Stimulated activated CD4-positive, alpha-beta T cell treated with anti-CD3 and anti-CD28 coated beads, Interleukin-4, amount 100 ng/mL, for 4 hours (primary cell): ENCODE results near the gene ATP6V1G2.
"Not testable (repeated sequence)": the region's sequence is repeated elsewhere in the genome, so short reads cannot be mapped to it uniquely, and the experiment has no call there.

Experiments
- DNase-seq, 2 experiments: peaks; one replicate each; pipeline ENCODE4 v3.0.0-alpha.2; 2020

Gene ATP6V1G2

DNA sequence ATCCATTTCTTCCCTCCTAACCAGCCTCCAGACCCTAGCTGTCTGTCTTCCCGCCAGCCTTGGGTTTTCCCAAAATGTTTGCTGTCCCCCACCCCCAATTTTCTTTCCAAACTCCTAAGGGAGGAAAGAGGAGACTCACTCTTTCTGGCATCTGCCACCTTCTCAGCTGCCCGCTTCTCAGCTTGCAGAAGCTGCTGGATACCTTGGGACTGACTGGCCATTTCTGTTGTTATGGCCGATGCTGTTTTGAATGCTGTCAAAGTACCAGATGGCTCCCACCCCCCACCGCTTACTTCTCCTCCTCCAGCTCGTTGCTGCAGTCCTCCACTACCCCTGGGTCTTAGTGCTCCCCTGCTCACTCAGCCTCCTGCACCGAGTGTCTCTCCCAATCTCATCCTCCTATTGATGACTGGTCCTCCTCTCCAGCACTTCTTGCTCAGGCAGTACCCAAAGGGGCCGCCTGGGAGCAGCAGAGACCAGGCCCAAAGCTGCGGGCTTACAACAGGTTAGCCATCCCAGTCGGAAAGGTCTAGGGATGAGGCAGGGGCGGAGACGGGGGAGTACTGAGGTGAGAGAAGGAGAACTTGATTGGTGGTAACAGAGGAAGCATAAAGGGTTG, at the start of gene ATP6V1G2:
Gene ATP6V1G2, minus strand, starts transcription at position 270 of the 619 bp plus-strand sequence. Its CDS starts 49 bp downstream, at position 221.
- DNase-seq = peak; percentile 83 to 84

DNA sequence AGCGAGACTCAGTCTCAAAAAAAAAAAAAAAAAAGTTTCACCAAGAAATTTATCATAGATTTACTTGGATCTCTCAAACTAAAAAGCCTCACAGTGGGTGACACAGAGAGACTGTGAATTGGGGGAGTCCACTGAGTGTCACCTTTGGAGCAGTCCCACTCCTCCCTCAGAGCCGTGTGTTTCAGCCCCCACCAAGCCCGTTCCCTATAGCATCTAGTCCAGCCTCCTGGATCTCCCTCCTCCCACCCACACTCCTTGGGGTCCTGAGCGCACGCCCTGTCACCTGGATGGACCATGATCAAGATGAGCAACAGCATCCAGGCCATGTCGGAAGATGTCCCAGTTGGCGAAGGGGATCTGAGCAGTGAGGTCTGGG, 46.0 kb upstream of the ATP6V1G2 start:
- no peak for DNase-seq

- DNase-seq = not testable (repeated sequence)
These were observed 44.3 kb upstream of the ATP6V1G2 start for GRCh38 chr6:31590691-31591090.

DNA sequence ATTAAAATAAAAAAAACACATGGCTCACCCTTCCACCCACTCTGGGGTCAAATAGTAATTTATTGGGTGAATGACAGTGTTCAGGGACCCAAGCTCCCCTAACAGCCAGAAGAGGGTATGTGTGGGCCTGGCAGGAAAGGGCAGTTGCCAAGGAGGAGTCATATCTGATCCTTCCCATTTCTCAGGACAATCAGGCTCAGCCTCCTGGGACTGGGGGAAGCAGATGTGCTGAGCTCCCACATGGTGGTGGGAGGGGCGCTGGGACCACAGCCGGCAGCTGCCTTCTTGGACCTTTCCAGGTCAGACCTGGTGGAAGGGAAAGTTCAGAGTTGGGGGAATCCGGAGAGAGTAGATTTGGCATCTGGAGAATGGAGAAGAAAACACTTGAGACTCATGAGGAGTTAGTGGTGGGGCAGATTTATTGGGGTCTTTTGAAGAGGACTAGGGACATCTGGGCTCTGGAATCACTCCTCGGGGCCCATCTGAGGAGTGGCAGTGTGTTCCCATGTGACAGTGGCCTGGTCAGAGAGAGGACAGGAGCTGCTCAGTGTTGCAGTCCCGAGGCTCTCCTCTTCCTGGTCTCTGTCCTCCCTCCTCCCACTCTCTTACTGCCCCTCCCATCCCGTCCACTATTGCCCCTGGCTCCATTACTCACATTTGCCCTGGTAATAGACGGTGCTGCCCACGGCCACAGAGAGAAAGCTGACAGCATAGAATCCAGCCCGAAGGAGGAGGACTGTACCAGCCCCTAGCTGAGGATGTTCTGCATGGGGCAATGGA, 42.7 kb upstream of the ATP6V1G2 start:
- no peak for DNase-seq

DNA sequence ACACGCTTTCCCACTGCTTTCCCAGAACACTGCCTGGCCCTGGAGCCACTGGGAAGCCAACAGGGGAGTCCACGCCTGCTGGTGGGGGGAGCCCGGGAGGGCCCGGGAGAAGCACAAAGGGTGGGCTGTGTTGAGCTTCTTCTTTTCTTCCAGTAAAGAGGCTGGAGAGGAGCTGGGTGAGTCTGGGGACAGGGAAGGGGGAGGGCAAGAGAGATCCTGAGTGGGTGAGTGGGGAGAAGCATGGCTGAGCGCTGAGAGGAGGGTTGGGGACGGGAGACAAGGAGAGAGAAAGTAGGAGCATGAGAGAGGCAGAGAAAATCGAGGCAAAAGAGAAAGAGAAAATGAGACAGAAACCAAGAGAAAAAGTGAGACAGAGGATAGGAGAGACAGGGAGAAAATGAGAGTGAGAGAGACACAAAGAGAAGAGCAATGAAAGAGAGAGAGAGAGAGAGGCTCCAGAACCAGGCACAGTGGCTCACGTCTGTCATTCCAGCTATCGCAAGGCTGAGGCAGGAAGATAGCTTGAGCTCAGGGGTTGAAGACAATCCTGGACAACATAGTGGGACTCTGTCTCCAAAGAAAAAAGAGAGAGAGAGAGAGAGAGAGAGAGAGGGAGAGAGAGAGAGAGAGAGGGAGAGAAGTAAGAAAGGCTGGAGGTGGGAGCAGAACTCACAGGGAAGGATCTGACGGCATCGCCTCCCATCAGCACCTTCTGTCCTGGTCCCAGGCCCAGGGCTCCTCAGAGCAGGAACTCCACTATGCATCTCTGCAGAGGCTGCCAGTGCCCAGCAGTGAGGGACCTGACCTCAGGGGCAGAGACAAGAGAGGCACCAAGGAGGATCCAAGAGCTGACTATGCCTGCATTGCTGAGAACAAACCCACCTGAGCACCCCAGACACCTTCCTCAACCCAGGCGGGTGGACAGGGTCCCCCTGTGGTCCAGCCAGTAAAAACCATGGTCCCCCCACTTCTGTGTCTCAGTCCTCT, 41.7 kb upstream of the ATP6V1G2 start:
- DNase-seq = no peak

- DNase-seq = no peak
These were observed 40.3 kb upstream of the ATP6V1G2 start for GRCh38 chr6:31586599-31587281.

GRCh38 chr6:31586008-31586407, 39.6 kb upstream of the ATP6V1G2 start, which contains the start of gene LST1:
Gene LST1, plus strand, starts transcription at chr6:31586277. Its CDS starts 1,023 bp downstream, at chr6:31587300.
- no peak for DNase-seq

DNA sequence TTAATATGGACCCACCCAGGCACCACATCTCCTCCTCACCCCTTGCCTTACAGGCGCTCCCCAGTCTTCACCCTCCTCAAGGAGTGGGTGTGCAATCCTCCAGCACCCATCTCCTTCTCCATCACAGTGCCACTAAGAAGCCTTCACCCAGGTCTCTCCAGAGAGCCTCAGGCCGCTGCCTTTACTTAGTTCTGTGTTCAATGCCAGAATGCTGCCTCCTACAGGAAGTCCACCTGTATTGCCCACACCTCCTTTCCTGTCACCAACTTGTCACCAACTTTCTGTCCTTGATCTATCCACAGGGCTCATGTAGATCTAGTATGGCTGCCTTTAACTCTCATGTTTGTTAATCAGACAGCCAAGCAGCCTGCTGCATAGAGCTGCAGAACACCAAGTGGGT, 39.1 kb upstream of the ATP6V1G2 start:
- DNase-seq = peak in 1 of 2 experiments; percentile 40

DNA sequence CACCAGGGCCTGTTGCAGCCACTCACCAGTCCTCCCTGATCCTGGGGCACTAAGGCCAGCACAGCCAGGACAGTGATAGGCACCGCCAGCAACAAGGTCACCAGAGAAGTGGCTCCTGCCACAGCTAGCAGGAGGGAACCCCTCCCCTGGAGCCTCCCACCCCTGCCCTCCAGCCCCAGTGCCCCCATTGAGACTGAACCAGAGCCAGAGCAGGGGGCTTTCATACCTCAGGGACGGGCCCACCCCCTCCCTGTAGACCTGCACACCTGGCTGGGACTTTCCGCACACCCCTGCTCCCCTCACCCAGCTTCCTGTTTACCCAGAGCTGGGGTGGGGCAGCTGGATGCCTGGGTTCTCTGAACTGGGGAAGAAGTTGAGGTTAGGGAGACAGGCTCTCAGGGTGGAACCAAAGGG, 35.8 kb upstream of the ATP6V1G2 start, which contains the start of gene LTB:
Gene LTB, minus strand, starts transcription at position 195 of the 414 bp plus-strand sequence. Its CDS starts 7 bp downstream, at position 188.
- DNase-seq = peak; percentile 53 to 72

DNA sequence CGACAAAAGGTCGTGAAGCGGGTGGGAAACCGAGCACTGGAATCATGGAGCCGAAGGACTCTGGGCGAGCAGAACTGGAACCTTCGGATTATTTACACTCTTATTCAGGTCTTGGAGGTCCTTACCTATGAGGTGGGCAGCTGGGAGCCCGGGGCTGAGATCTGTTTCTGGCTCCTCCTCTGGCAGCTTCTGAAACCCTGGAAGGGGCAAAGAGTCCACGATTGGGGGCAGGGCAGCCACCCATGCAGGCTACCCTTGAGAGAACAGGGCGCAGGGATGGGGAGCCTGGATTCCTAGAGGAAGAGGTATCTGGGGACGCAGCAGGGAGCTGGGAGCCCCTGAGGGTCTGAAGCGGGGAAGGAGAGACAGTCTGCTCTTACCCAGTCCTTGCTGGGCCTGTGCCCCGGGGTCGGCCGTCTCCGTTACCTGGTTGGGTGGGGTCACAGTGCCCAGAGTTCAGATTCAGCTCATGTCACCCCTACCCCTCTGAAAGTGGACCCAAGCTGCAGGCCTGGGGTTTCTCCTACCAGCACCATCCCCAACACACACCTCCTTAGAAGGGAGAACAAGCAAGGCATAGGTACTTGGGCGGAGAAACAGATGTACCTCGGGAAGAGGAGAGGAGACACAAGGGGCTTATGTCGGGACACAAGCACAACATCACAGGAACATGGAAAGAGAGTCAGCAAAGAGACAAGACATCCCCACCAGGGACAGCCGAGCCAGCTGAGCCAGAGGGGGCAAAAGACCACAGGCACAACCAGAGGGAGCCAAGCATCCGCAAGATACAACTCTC, 35.2 kb upstream of the ATP6V1G2 start:
- DNase-seq = no peak

DNA sequence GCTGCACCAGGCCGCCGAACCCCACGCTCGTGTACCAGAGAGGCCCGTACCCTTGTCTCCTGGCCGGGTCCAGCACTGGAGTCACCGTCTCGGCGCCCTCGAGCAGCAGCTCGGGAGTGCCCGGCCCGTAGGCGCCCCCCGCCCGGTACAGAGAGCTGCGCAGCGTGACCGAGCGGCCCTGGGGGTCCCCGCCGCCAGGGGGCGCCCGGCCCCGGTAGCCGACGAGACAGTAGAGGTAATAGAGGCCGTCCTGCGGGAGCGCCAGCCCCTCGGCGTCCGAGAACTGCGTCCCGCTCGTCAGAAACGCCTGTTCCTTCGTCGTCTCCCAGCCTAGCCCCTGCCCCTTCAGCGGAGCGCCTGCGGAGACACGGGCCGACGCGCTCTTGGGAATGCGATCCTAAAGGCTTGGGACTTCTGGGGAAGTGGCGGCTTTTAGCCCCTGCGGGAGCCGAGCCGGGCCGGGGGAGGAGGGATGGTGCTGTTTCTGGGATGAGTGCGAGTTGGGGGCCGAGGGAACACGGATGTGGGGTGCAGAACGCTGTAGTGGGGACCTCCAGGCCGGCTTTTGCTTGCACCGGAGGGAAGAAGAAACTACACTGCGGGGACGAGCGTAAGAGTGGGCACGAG, 34.5 kb upstream of the ATP6V1G2 start:
- peak; percentile 84 to 92 for DNase-seq

GRCh38 chr6:31580438-31580740, 34.0 kb upstream of the ATP6V1G2 start:
- DNase-seq = no peak

DNA sequence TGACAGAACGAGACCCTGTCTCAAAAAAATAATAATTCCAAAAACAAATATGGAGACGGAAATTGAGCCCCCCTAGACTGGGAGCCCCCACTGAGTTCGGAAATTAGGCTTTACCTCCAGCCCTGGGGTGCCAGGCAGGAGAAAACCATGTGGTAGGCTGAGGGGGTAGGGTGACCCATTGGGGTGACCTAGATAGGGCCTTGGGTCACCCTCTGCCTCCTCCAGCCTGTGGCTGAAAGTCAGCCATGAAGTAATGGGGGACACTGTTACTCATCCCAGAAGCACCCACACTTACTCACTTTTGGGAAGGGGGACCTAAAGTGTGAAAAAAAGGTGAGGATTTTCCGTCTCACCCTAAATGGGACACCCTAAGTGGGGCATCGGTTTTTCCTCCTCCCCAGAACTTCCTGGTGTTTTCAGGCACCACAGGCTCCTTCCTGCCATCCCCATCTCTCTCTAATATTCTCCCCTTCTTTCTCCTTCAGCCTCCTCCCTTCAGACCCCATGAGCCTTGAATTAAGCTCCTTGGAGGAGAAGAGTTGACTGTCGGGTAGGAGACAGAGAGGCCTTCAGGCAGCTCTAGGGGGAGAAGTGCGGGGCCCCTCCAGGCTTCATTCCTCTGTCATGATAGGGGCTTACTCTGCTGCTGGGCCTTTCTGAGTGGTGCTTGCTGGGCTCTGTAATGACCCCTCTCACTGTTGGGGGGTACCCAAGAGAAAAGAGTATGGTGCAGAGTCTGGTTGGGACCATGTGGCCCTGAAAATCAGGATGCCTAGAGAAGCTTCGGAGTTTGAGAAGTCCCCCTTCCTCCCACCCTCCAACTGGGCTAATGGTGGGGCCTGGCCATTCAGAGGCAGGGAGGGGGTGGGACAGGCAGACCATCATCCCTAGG, 33.4 kb upstream of the ATP6V1G2 start:
- peak; percentile 42 to 47 for DNase-seq

GRCh38 chr6:31579119-31579505, 32.7 kb upstream of the ATP6V1G2 start:
- peak; percentile 43 for DNase-seq

DNA sequence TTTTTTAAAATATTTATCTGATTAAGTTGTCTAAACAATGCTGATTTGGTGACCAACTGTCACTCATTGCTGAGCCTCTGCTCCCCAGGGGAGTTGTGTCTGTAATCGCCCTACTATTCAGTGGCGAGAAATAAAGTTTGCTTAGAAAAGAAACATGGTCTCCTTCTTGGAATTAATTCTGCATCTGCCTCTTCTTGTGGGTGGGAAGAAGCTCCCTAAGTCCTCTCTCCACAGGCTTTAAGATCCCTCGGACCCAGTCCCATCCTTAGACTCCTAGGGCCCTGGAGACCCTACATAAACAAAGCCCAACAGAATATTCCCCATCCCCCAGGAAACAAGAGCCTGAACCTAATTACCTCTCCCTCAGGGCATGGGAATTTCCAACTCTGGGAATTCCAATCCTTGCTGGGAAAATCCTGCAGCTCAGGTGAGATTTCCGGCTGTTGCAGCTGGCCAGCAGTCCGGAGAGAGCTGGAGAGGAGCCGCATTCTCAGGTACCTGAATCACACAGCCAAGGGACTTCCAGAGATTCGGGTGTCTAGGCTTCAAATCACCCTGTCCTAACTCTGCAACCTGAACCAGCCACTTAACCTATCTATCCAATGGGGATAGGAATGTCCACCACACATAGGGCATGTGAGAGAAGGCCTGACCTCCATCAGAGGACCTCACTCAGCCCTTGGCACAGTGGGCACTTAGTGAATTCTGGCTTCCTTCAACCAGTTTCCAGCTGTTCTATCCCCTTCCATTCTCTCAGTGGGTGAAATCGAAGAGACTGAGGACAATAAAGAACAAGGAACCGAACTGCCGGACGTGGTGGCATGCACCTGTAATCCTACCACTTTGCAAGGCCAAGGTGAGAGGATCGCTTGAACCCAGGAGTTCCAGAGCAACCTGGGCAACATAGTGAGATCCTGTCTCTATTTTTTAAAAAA, 32.0 kb upstream of the ATP6V1G2 start:
- DNase-seq = peak; percentile 41 to 55

- DNase-seq = no peak
These were observed 31.2 kb upstream of the ATP6V1G2 start for GRCh38 chr6:31577579-31577966.

DNA sequence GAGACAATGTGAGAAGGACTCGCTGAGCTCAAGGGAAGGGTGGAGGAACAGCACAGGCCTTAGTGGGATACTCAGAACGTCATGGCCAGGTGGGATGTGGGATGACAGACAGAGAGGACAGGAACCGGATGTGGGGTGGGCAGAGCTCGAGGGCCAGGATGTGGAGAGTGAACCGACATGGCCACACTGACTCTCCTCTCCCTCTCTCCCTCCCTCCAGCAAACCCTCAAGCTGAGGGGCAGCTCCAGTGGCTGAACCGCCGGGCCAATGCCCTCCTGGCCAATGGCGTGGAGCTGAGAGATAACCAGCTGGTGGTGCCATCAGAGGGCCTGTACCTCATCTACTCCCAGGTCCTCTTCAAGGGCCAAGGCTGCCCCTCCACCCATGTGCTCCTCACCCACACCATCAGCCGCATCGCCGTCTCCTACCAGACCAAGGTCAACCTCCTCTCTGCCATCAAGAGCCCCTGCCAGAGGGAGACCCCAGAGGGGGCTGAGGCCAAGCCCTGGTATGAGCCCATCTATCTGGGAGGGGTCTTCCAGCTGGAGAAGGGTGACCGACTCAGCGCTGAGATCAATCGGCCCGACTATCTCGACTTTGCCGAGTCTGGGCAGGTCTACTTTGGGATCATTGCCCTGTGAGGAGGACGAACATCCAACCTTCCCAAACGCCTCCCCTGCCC, 30.6 kb upstream of the ATP6V1G2 start:
- DNase-seq = peak; percentile 42 to 54

GRCh38 chr6:31575952-31576685, 29.7 kb upstream of the ATP6V1G2 start:
- DNase-seq = no peak
